Gastroesophageal sphincter (tissue), 3 donors: Measurements from ENCODE around the gene TMEM14B.
A peak's percentile ranks its signal among the peaks of the same experiment; 100 is the strongest.

Experiments used
- EP300 ChIP-seq: sonication (generic); formaldehyde crosslinking; IDR thresholded peaks from one replicate; pipeline ENCODE4 v1.6.1; 2017; ENCODE audit warnings: antibody characterized with exemption, mild to moderate bottlenecking
- POLR2A ChIP-seq, 2 donors: fragments of 450-650 bp; IDR thresholded peaks; one replicate each; pipeline ENCODE4 v1.6.1; 2017; ENCODE audit warnings: antibody characterized with exemption in 2 of 2, mild to moderate bottlenecking in 2 of 2, moderate library complexity in 1 of 2
- POLR2AphosphoS5 ChIP-seq: sonication (generic); formaldehyde crosslinking; IDR thresholded peaks from one replicate; pipeline ENCODE4 v1.6.1; 2017; ENCODE audit warnings: antibody characterized with exemption
- TF ChIP-seq, protein P1 (sequence below), 4 experiments: fragments of 200-600 bp in 2 of 4; fragments of 450-650 bp in 2 of 4; sonication (generic) in 1 of 4; IDR thresholded peaks; one replicate each; pipeline ENCODE4 v1.5.1; 2017 to 2019; ENCODE audit warnings: antibody characterized with exemption in 4 of 4, mild to moderate bottlenecking in 2 of 4, moderate library complexity in 2 of 4

DNA sequence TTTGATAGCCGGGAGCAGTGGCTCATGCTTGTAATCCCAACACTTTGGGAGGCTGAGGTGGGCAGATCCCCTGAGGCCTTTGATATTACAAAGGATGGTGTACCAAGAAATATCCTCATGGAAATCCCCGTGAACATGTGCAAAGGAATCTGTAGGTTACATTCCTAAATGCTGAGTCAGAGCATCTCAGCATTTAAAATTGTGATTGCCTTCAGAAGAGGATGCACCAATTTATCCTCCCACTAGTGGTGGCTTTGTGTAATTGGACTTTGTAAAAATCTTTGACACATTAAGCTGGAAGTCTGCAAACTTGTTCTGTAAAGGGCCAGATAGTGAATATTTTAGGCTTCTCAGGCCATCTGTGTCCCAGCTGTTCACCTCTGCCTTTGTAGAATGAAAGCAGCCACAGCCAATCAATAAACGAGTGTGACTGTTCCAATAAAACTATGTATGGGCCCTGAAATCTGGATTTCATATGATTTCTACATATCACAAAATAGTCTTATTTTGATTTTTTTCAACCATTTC lies 11.8 kb downstream of the TMEM14B start:
- TF ChIP-seq, protein P1, sequence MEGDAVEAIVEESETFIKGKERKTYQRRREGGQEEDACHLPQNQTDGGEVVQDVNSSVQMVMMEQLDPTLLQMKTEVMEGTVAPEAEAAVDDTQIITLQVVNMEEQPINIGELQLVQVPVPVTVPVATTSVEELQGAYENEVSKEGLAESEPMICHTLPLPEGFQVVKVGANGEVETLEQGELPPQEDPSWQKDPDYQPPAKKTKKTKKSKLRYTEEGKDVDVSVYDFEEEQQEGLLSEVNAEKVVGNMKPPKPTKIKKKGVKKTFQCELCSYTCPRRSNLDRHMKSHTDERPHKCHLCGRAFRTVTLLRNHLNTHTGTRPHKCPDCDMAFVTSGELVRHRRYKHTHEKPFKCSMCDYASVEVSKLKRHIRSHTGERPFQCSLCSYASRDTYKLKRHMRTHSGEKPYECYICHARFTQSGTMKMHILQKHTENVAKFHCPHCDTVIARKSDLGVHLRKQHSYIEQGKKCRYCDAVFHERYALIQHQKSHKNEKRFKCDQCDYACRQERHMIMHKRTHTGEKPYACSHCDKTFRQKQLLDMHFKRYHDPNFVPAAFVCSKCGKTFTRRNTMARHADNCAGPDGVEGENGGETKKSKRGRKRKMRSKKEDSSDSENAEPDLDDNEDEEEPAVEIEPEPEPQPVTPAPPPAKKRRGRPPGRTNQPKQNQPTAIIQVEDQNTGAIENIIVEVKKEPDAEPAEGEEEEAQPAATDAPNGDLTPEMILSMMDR (IDR thresholded peaks at IDR 0.05), result peak; percentile 10 to 41 (median 37)
- TF ChIP-seq POLR2A (IDR thresholded peaks at IDR 0.05) (no peak), POLR2AphosphoS5 (no peak), EP300 (no peak)
